ENCODE data around the gene SORCS3.

DNA sequence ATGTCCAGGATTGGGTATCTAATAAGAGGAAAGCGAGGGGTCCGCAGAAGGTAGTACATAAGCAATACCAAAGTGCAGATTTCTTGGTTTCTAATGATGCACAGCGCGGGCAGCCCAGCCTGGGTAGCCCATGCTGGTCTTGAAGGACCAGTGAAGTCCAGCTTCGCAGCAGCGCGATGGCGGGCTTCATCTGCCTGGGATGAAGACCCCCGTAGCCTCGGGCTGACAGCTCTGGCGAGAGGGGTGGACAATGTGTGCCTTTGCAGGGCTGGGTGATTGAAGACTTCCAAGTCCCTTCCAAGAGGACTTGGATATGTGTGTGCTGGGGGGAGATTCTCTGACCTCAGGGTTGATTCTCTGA, 2.2 kb downstream of the SORCS3 start:
- TF ChIP-seq, protein P1, sequence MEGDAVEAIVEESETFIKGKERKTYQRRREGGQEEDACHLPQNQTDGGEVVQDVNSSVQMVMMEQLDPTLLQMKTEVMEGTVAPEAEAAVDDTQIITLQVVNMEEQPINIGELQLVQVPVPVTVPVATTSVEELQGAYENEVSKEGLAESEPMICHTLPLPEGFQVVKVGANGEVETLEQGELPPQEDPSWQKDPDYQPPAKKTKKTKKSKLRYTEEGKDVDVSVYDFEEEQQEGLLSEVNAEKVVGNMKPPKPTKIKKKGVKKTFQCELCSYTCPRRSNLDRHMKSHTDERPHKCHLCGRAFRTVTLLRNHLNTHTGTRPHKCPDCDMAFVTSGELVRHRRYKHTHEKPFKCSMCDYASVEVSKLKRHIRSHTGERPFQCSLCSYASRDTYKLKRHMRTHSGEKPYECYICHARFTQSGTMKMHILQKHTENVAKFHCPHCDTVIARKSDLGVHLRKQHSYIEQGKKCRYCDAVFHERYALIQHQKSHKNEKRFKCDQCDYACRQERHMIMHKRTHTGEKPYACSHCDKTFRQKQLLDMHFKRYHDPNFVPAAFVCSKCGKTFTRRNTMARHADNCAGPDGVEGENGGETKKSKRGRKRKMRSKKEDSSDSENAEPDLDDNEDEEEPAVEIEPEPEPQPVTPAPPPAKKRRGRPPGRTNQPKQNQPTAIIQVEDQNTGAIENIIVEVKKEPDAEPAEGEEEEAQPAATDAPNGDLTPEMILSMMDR (IDR thresholded peaks at IDR 0.05 in 4 of 5, conservative IDR thresholded peaks at IDR 0.05 in 1 of 5) = no peak
- no peak for TF ChIP-seq POLR2A (IDR thresholded peaks at IDR 0.05)
